HG03442 (cell line): ENCODE results near the gene POLN.

Experiments used
- ATAC-seq: cut with Tn5 transposase; IDR thresholded peaks from one replicate; pipeline ENCODE4 v1.9.1; 2021; ENCODE audit warnings: mild to moderate bottlenecking, moderate library complexity; ENCODE audit not compliant: unreplicated experiment

Gene POLN

GRCh38 chr4:2126309-2127043, 115.4 kb downstream of the POLN start:
- no peak for ATAC-seq

GRCh38 chr4:2125831-2126230, 116.1 kb downstream of the POLN start:
- ATAC-seq, result no peak

- ATAC-seq, result no peak
These were observed 116.9 kb downstream of the POLN start for GRCh38 chr4:2125023-2125422.

DNA sequence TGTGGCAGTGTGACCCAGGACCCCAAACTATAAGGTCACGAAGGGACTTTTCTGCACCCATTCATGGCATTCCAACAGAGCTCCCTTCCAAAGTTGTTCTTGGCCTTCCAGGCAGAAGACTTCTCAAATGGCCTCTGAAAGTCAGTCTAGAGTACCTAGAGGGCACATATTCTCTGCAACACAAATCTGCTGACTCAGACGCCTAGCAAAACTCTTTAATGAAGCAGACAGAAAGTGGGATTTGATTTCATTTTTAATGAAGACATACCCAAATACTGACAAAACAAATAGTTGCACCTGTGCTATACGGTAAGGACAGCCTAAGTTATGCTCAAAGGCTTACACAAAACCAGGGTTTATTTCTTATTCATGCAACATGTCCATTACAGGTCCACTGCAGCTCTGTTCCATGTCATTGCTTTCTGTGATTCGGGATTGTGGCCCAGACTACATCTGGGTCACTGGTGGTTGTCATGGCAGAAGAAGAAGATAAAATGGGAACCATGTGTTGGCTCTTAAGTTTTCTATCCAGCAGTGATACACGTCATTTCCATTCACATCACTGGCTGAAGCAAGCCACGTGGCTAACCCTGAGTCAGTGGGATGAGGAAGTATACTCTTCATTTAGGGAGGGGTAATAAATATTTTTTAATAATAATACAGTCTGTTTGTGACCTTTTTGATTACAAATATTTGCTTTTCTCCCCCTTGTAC, 125.1 kb downstream of the POLN start:
- ATAC-seq, result no peak

- ATAC-seq, result no peak
These were observed 136.4 kb downstream of the POLN start for GRCh38 chr4:2105559-2105958.

- ATAC-seq, result no peak
These were observed 137.2 kb downstream of the POLN start for GRCh38 chr4:2104556-2105345.

DNA sequence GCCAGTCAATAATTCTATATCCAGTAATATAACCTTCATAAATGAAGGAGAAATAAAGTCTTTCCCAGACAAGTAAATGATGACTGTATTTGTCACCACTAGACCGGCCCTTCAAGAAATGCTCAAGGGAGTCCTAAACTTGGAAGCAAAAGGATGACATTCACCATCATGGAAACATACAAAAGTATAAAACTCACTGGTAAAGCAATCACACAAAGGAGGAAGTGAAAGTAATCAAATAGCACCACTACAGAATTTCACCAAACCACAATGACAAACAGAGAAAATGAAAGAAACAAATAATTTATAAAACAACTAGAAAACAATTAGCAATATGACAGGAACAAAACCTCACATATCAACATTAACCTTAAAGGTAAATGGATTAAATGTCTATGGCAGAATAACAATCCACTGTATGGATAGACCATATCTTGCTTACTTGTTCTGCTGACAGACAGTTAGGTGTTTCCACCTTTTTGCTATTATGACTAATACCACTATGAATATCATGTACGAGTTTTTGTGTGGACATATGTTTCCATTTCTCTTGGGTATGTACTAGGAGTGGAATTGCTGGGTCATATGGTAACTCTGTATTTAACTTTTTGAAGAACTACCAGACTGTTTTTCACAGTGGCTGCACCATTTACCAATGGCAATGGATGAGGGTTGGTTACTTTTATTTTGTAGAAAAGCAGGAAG, 137.9 kb downstream of the POLN start:
- ATAC-seq, result no peak

- no peak for ATAC-seq
These were observed 138.6 kb downstream of the POLN start for GRCh38 chr4:2103127-2103842.

DNA sequence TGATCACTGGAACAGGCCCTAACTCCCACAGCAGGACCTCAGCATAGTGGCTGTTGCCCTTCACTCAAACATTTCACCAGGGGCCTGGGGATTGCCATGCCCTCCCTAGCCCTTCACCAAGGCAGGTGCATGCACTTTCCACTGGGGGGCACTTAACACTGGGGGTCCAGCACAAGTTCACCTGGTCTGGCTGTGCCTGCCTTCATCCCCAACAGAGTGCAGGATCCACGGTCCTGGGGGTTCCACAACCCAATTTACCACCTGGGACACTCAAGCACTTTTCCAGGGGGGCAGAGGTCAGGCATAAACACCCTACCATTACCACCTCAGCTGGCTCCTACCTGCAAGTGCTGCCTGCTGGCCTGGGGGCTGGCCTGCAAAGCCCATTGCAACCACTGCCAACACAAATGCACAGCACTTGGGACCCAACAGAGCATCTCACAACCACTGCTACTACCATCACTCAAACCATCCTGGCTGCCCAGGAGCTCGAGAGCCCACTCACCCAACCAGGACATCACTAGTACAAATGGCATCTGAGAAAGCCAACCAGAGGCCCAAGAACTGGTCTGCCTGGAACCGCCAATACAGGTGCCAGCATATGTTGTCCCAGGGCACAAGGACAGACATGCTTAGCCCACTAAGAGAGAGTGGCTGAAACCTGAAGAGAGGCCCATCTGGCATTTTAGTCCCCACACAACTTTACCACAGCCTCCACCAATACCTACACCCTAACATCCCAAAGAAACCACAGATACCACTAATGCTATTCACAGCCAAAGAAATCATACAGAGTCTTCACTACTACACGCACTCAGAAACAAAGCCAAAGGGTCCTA, 139.7 kb downstream of the POLN start:
- no peak for ATAC-seq

DNA sequence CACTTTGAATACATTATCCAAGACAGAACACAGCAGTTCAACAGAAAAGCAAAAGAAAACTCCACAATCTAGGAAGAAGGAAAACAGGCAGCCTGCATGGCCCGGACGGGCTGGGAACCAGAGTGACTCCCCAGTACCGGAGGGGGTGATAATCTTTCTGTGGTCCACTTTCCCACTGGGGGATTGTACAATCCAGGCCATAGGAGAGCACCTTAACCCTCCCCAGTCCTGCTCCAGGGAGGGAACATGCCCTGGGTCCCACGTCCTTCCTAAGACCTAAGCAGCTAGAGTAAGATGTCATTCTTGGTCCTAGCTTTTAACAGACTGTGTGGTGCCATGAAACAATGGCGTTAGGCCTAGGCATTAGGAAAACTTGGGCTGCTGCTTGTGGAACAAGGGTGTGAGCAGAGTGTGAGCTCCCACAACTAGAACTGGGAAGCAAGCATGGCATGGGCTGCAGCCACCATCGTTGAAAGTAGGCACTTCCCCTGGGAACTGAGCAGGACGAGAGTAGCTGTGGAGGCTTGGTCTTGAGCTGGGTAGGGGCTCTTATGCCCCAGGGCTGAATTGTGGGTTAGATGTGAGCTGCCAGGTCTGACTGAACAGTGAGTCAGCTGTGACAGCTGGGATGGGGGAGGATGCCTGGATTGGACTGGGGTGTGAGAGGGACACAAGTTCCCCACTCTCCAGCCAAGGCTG, 140.4 kb downstream of the POLN start:
- no peak for ATAC-seq

DNA sequence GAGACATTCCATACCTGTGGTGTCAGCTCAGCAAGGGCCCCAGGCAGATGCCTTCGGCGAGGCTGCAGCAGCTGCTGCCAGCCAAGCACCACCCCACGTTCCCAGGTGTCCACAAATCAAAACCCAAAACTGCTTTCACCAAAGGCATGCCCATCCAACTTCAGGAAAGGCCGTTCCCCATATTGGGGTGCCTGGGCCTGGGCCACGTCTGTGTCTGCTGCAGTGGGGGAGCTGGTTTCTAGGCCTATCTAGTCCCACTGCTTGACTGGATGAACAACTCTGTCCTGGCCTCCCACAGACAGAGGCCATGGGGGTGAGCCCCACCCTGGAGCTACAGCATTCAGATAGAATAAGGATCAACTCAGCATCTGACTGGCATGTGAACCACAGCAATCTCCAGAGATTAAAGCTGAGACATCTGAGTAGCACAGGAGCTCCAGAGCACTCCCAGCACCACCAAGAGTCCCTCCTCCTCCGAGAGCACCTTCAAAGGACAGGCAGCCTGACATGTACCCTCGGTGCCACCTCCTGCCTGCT, 145.8 kb downstream of the POLN start:
- ATAC-seq, result no peak

DNA sequence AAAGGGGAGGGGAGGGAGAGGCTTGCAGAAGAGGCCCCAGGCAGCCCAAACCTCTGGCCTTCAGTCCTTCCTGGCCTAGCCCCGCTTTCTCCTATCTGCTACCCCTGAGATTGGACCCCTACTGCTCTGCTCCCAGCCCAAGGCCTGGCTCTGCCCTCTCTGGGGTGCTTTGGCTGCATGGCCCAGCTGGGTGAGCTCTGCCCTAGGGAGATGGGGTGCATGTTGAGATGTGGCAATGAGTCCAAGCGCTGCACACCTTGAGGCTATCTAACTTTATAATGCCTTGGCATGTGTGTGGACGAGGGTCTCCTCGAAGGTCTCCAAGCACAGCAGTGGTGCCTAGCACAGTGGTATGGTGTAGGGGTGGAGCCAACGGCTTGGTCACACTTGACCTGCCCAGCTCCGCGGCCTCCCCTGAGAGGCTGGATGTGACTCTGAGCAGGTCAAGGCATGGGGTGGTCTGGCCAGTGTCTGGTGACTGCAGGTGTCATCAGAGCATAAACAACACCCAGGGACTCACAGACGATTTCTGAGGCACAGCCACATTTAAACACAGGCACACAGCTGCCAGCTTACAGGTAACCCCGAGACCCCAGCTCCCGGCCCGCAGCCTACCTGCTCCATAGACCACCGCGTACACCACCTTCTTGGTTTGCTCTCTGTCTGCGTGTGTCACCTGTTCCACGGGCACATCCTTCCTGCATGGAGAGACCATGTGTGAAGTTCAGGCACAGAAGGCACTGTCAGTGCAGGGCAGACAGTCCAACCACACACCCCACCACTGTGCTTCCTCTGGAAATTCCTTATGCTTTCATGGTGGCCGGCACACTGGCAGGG, 146.5 kb downstream of the POLN start:
- no peak for ATAC-seq

- ATAC-seq, result no peak
These were observed 147.4 kb downstream of the POLN start for GRCh38 chr4:2094545-2094944.

DNA sequence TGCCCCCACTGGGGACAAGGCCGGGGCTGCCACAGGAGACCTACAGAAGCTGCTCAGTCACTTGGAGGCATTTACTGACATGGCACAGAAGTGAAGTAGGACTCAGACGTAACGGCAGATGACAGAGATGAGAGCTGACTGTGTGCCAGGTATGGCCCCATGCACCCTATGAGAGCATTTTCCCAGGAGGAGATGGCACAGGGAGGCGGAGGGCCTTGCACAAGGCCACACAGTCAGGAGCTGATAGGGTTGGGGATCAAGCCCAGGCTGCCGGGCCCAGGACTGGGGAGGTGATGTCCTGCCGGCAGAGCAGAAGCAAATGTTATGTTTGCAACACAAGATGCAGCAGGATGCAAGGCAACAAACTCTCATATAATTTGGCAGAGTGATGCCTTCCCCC, 148.7 kb downstream of the POLN start:
- no peak for ATAC-seq

DNA sequence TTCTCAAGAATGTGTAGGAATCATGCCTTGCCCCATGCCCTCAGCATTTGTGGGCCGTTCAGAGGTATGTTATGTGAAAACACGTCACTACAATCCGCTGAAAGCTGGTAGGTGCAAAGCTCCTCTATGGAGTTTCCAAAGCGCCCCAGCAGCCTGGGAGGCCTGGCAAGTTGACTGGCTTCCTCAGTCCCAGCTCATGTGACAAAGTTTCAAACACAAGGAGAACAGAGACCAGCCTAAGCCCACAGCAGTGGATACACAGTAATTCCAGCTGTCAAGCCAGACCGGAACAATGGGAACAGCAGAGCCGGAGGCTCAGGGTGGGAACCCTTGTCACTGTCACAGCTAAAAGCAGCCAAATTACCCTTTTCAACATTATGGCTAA, 149.3 kb downstream of the POLN start:
- ATAC-seq, result no peak

DNA sequence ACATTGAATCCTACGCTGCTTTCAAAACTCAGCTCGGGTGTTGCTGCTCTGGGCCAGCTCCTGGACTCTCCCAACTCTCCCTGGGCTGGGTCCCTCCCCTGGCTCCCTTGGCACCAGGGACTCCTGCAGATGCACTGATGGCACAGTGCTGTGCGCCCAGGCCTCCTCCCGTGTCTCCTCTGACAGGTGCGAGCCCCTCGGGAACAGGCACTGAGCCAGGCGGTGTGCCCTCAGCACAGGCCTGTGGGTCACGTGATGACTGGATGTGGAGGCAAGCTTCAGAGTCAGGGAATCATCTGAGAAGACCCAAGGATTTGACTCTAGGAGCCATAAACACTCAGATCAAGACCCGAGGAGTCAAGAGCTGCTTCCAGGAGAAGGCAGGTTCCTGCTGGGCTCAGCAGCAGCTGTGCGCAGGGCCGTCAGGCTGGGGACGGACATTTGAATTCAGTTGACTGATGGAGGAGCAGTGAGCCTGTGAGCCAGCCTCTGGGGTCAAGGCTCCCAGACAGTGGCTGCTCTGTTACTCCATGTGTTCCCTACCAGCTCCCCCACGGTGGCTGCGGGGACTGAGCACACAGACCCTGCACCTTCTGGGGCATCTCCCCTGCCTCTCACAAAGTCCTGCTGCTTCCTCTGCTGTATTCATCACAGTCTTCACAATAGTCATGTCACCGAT, 149.8 kb downstream of the POLN start:
- no peak for ATAC-seq

DNA sequence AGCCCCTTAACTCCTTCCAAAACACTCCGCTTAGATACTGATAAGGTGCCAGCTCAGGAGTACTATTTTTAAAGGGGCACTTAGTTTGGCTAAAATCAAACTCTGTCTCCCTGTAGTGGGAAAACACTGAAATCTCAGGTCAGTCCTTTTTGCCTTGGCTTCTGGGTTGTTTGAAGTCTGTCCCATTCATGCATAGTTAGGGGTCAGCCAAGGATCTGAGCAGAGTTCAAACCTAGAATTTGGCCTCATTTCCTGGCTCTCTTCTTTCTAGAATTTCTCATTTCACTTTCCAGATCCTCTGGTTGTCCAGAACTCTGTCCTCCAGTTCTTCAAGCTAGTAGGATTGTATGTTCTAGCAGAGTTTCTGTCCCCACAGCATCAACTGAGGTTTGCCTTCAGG, 151.3 kb downstream of the POLN start:
- ATAC-seq, result no peak
